Measurements from ENCODE around the gene ELOVL5.

DNA sequence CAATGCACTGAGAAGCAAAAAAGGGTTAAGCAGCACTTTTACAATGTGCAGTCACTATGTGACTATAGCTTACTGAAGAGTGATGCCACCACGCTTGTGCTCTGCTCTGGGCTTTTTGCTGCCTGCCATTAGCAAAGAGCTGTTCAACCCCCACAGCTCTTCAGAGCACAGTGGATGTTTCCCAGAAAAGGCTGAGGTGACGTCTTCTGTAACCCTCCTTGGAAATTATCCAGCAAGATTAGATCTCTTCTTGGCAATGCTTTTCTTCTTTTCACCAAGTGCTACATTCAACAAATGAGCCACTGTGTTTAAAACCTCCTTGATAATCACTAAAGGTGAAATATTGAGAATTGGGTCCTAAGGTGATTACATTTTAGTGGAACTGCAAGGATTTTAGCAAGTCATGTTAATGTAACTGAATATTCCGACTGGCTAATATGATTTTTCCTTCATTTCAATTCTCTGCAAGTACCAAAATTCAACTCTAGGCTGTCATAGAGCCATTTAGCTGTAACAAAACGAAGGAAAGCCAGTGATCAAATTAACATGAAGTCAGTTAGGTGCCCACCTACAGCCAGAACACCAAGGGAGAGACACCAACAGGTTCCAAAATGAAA is 34.9 kb downstream of the ELOVL5 start:
- TF ChIP-seq, protein P1, sequence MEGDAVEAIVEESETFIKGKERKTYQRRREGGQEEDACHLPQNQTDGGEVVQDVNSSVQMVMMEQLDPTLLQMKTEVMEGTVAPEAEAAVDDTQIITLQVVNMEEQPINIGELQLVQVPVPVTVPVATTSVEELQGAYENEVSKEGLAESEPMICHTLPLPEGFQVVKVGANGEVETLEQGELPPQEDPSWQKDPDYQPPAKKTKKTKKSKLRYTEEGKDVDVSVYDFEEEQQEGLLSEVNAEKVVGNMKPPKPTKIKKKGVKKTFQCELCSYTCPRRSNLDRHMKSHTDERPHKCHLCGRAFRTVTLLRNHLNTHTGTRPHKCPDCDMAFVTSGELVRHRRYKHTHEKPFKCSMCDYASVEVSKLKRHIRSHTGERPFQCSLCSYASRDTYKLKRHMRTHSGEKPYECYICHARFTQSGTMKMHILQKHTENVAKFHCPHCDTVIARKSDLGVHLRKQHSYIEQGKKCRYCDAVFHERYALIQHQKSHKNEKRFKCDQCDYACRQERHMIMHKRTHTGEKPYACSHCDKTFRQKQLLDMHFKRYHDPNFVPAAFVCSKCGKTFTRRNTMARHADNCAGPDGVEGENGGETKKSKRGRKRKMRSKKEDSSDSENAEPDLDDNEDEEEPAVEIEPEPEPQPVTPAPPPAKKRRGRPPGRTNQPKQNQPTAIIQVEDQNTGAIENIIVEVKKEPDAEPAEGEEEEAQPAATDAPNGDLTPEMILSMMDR (IDR thresholded peaks at IDR 0.05; ENCODE audit: low read length): no peak
- no peak for TF ChIP-seq EZH2 (optimal IDR thresholded peaks at IDR 0.05; ENCODE audit: low read depth, low read length)

Data from MM.1S (cell line).